CD4-positive, alpha-beta T cell treated with Interleukin-1 beta for 1 hour (primary cell): ENCODE results near the gene SARNP.
"Not testable (repeated sequence)": the region's sequence is repeated elsewhere in the genome, so short reads cannot be mapped to it uniquely, and the experiment has no call there.

Source experiments
- DNase-seq, 2 donors: peaks; one replicate each; pipeline ENCODE4 v3.0.0-alpha.2; 2020 to 2022

SARNP gene

DNA sequence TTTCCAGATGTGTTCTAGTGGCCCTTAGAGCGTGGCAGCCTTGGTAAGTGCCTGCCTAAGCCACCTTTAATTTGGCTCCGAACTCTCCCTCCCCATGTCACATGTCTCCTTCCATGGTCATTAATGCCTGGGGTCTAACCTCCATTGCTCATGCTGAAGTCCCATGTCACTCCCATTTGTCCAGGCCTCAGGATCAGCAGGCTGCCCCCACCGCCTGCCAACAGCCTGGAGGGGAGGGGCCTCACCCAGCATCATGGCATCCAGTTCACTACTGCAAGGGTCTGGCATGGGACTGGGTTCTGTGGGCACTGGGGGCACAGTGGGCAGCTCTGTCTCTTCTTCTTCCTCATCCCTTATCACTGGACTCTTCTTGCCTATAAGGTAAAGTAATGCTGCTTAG, 20.8 kb upstream of the SARNP start:
- no peak for DNase-seq

DNA sequence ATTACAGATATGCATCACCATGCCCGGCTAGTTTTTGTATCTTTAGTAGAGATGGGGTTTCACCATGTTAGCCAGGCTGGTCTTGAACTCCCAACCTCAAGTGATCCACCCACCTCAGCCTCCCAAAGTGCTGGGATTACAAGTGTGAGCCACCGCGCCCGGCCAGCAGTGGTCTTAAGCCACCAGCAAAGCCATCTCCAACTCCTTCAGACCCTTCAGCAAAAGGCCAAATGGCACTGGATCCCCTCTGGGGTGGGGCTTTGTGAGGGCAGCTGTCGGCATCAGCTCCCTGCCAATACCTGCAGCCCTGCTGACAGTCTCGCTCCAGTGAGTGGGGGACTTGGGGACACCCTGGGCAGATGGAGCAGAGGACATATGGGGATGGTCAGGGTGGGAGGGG, 16.9 kb upstream of the SARNP start:
- DNase-seq, result not testable (repeated sequence)

DNA sequence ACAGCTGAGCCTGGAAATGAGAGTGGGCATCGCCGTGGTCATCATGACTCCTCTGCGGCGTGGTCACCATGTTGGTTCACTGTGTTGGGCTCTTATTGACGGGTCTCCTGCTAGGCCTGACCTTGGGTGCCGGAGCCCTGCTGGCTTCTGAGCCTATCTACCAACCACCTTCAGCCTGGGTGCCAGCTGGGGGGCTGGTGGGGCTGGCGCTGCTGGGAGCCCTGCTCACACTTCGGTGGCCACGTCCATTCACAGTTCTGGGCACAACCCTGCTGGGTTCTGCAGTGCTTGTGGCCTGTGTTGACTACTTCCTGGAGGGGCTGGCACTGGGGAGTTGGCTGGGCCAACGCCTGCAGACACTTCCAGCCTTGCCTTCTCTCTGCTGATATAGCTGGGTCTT, 15.5 kb upstream of the SARNP start:
- DNase-seq, result no peak

DNA sequence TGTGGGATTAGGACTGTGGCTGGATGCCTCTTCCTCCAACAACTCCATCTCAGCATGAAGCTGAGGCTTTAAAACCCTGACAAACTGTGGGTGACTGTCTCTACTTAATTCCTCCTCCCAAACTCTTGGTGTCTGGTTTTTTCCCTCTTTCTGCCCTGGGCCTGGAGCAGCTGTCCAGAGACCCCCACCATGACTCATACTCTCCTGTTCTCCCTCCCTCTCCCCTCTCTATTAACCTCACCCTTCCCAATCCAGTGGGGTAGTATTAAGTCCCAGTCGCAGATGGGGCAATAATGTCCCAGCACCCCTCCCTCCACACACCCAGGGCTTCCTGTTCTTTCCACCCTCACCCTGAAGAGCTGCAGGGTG, 13.9 kb upstream of the SARNP start:
- DNase-seq, result no peak

DNA sequence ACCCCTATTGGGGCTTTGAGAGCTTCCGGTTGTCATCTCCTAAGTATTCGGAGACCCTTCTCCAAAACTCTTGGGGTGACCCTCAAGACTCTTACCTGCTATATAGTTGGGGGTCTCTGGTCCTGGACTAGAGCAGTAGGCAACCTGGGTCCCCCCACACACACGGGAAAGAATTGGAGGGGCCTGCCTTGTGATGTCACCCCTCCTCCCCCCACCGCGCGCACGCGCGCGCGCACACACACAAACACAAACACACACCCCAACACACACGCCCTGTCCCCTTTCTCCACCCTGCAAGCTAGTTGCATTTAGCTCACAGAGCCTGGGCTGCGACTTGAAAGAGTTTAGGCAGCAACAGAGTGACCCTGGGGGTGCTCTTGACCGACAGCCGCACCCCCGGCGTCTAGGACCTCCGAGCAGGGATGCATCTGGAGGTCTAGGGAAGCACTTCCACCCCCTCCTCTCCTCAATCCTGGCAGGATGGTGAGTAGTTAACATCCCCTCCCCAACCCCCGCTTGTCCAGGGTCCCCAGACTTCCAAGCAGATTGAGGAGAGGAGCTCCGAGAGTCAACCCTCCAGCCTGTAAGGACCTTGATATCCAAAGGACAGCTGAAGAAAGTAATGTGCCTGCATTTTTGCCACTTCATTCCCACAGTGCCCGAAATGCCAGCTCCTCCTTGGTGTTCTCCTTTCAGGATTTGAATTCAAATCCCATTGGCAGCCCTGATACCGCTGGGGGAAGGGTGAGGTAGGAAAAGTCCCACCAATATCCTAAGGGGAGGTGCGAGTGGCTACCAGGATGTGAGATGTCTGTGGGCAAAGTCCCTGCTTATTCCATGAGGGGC, 13.3 kb upstream of the SARNP start:
- DNase-seq, result peak; percentile 57 to 69

DNA sequence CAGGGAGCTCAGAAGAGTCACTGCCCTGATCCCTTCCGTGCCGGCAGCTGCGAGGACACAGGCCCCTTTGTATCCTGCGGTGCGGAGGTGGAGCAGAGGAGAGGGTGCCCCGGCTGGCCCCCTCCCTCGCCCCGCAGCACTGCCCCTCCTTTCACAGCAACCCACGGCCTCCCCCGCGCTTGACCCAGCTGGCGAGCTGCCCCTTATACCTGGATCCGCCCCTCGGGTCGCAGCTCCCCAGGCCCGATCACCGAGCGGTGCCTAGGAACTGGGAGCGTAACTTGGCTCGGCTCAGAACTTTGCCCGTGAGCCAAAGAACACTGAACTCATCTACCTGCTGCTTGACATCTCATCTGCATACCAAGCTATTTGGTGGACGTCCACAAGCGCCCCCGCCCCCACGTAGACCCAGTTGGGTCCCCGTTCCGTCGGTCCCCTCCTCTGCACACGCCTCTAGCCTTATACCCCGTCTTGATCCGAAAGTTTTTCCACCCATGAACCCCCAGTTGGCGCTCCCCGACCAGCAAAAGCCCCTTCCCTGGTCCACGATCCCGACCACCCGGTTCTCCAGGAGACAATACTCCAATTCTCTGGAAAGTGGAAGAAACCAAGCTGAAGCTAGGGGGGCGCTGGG, 12.6 kb upstream of the SARNP start:
- peak; percentile 13 to 24 for DNase-seq

DNA sequence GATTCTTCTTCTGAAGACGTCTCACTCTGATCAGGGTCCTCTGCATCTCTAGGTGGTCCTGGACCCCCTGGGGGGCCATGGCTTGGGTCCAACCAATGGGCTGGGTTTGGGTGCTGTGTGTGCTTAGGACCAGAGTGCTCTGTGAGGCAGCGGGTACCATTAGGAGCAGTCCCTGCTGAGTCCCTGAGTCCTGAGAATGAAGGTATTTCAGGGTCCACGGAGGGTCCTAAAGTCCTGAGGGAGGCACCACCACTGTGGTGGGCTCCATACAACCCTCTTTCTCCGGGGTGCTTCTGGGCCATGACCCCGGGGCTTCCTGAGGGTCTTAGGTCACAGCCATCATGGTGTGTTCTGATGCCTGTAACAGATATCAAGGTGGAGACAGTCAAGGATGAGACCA, 10.8 kb upstream of the SARNP start:
- DNase-seq, result no peak

DNA sequence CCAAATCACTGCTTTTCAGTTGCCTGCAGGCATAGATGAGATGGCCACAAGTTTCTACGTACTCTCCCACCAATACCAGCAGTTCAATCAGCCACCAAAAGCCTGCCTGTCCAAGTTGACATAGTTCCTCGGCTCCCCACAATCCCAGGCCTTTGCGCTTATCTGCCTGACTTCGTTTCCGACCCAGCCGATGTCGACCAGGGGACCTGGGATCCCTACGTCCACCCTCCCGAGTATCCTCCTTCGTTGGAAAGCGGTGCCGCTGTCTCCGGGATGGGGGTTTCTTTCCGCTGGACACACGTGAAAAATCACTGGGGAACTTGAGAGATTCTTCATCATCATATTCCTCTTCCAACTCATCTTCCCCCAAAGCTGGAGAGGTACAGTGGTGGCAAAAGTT, 10.3 kb upstream of the SARNP start:
- DNase-seq, result no peak

DNA sequence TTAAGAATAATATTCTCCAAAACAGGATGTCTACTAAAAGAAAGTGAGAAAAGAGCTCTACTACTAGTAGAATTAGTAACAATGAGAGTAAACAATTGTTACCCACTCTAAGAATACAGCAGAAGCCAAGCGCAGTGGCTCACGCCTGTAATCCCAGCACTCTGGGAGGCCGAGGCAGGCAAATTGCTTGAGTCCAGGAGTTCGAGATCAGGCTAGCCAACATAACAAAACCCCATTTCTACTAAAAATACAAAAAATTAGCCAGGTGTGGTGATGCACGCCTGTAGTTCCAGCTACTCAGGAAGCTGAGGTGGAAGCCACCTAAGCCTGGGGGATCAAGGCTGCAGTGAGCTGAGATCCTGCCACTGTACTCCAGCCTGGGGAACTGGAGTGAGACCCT, 7.2 kb upstream of the SARNP start:
- DNase-seq, result no peak

DNA sequence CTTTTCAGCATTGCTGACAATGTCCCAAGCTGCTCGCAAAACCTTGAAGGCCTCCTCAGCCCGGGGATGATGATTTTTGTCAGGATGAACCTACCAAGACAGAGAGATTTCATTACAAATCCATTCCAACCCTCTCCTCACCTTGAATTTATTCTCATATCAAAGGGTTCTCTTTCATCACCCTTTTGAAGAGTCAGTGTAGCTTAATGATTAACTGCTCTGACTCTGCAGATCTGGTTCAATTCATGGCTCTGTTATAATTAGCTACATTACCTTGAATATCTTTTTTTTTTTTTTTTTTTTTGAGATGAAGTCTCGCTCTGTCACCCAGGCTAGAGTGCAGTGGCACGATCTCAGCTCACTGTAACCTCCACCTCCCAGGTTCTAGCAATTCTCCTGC, 5.9 kb upstream of the SARNP start:
- DNase-seq, result no peak

DNA sequence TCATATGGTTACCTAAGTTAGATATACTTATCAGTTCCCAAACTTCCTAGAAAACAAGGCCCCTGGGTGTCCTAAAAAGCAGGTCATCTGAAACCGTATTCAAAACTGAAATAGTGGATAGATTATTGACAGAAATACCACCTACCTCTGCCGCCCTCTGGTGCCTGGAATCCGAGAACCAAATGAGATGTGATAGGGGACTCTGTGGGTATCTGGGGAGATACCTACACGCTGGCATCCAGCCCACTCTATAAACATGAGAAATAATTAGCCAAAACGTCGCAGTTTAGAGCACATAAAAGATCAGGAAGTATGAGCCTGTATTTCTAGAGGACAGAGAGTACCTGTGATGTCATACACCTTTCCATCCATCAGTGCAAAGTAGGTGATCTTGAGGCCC, 4.7 kb upstream of the SARNP start:
- DNase-seq, result no peak

DNA sequence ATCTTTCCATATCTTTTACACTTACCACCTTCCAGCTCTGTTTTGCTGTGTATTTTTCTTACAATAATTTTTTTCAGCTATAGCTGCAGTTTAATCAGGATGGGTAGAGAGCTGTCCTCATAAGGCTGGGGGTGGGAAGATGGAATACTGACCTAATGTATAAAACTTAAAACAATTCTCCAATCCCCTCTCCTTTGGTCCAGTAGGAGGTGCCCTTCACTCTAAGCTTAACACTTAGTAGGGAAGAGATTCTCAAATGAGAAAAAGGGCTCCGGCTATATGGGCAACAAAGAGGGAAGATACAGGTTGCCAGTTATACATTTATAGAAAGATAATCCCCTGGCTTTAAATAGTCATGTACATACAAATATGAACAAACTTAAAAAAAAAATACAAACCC, 3.2 kb upstream of the SARNP start:
- DNase-seq, result no peak

DNA sequence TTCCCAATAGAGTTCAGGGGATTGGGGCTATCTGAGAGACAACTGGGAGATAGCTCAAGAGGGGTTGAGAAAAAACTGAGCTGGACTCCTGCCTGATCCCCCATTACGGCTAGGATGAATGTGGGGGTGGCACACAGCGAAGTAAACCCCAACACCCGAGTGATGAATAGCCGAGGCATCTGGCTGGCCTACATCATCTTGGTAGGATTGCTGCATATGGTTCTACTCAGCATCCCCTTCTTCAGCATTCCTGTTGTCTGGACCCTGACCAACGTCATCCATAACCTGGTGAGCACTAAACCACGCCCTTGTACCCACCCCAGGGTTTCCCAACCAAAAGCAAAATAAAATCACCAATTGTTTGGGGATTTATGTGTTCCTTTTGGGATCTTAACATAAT, 1.4 kb upstream of the SARNP start:
- no peak for DNase-seq

DNA sequence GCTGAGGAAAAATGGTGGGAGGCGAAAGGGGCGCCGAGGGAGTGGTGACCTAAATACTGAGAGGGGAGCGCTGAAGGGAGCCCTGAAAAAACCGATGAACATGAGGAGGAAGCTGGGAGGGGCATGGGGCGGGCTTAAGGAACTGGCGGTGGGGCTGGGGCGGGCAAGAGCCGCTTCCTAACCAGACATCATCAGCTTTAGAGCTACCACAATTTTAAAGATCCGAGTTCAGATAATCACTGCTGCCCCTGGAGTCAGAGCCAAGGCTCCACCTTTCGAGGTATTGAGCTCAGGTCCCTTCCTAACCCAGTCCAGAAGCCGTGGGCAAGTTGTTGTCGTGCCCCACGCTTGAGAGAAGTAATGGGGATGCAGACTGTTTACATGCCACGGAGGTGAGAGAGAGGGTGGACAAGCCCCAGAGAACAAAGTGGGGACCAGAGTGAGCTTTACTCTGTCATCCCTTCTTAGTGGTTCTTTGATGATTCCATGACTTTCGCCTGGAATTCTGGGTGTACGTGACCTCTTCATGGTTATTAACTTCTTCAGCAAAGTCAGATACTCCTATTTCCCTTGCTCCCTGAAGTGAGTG, 710 bp upstream of the SARNP start:
- DNase-seq, result no peak

DNA sequence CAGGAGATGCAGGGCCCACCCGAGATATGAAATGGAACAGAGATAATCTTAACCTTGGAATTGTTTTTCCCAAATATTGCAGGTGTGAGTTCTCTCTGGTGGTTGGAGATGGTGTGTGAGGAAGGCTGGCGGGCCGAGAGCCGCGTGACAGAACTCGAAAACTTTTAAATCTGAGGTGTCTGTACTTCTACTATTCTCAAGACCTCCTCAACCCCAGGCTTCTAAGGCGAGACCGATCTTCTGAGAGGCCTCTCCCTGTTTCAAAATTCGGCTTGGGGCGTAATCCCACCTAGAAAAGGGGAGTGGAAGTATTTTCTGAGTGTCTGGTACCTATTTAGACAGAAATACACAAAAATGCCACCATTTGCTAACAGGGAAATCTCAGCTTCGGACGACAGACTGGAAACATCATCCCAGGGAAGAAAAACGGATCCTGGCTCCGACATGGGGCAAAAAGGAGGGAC, 611 bp downstream of the SARNP start:
- DNase-seq, result no peak

DNA sequence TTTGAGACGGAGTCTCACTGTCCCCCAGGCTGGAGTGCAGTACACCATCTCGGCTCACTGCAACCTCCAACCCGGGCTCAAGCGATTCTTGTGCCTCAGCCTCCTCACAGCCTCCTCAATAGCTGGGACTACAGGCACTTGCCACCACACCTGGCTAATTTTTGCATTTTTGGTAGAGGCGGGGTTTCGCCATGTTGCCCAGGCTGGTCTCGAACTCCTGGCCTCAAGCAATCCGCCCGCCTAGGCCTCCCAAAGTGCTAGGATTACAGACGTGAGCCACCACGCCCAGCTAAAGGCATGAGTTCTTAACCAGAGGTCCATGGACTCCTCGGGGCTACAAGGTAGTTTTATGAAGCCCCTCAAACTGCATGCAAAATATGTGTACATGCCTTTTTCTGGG, 2.1 kb downstream of the SARNP start:
- no peak for DNase-seq

DNA sequence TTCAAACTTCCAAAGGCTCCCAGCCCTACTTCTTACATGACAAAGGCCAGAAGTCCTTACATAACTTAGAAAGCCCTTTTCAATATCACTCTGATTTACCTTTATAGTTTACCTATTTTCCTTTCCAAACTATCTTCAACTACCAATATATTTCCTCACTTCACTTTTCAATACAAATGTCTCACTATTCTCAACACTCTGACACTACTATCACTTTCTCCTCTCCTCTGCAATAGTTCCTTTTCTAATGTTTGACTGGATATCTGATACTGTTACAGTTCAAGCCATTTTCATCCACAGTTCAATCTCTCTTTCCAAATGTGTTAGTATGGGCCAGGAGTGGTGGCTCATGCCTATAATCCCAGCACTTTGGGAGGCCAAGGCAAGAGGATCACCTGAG, 3.3 kb downstream of the SARNP start:
- no peak for DNase-seq

DNA sequence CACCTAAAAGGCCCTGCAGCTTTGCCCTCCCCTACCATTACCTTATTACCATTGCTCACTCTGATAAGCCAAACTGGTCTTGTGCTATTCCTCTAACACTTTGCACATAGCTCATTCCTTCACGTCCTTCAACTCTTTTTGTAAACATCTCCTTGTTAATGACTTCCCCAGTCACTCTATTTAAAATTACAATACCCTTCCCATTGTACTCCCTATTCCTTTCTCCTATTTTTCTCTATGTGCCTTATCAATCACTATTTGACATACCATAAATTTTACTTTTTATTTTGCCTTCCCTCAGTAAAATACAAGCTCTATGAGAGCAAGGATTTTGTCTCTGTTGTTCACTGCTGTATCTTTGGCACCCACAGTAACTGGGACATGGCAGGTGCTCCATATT, 5.4 kb downstream of the SARNP start:
- DNase-seq, result no peak

DNA sequence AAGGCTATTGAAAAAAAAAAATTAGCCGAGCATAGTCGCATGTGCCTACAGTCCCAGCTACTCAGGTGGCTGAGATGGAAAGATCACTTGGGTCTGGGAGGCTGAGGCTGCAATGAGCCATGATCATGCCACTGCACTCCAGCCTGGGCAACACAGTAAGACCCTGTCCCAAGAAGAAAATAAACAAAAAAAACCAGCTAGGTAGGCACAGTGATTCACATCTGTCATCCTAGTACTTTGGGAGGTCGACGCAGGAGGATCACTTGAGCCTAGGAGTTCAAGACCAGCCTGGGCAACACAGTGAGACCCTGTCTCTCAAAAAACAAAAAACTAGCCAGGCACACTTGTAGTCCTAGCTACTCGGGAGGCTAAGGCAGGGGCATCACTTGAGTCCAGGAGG, 8.2 kb downstream of the SARNP start:
- DNase-seq, result no peak

DNA sequence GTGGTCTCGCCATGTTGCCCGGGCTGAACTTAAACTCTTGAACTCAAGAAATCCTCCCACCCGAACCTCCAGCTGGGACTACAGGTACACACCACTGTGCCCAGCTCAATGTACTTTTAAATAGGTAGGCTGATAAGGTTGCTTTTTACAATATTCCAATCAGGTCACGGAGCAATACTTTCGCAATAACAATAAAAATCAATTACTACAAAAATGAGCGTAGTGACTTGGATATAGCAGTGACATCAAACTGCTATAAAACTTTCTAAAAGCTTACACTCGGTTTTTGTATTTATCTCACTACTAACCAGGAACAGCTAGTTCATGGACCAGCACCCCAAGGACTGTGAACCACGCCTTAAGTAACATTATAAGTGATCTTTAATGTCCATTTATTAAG, 10.5 kb downstream of the SARNP start:
- no peak for DNase-seq

DNA sequence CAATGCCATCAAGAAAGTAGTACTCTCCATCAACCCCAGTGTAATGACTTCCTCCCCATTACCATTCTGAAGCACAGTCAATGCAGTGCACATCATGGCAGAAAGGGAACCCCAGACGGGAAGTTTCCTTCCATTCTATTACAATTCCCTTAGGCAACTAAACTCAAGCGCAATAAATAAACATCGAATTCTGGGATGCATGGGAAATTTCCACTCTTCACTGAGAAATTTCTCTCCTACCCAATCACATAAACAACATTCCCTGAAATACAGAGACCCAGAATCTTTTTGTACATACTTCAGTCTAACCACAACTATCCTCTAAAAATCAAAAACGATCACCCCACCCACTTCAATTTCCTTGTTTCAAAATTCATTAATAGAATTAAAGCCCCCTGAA, 20.0 kb downstream of the SARNP start:
- DNase-seq, result no peak

DNA sequence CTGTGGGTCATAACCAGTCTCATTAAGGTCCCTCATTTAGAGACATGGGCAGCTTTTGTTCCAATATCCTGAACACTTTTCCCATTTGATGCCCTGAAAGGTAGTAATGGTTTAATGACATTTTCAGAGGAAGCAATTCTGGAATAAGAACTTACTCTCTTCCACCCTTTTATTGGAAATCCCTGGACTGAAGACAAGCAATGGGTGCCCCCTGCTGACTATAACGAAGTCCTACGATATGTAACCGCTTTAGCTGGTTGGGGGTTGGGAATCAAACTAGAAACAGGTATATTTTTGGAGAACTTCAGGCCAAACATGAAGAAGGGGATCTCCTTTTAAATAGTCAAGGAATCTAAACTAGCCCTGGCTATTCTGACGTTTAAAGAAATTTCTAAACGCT, 20.5 kb downstream of the SARNP start:
- peak in 1 of 2 donors; percentile 22 for DNase-seq

DNA sequence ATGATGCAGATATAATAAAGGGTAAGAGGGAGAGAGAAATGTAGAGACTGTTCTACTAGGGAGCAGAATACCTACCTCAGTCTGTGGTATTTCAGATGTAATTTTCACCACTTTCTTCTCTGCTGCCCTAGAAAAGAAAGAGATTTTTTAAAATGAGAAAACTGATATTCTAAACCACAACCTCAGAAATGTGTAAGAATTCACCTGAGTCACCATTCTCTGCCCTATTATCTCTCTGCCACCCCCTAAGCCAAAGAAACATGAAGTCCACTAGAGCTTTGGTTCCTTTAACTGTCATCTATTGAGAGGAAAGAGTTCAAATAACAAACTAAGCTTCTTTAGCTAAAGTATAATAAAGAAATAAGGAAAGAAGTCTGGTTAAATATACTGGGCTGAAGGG, 21.6 kb downstream of the SARNP start:
- DNase-seq, result no peak

DNA sequence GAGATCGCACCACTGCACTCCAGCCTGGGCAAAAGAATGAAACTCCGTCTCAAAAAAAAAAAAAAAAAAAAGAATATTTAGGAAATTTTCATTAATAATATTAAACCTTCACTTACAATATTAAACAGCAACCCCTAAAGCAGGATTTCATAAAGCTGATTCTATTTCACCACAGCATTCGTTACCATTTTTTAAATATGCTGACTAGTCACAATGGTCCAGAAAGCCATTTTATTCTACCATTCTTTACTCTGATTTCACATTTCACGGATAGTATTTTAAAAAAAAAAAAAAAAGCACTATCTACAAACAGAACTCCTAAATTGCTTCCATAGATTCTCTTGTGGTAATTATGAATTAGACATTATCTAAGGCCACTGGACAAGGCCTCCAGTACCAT, 27.6 kb downstream of the SARNP start:
- DNase-seq, result no peak
